ENCODE data around the gene DPM2. TPM values are rescaled to one million over a fixed set of nuclear protein-coding genes. Genes with fewer than 3 reads are reported as not detected.
A peak's percentile ranks its signal among the peaks of the same experiment; 100 is the strongest.

DPM2 gene
- total RNA-seq, 2 donors from 2014 or later, result 26.0 to 49.8 TPM

DNA sequence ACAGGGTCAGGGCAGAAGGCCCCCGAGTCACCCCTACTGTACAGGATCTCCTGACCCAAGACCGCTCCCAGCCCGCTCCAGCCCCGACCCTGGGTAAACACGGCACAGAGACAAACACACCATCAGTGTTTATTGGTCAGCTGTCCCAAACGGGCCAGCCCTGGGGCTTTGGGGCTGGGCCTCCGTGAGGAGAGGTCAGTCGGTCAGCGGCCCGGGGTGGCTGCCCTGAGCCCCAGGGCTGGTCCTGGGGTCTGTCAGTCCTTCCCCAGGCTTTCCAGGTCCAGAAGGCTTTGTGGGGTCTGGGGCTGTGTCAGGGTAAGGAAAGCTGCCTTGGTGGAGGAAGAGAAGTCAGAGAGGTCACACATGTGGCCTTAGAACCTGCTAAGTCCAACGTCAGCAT, 2.7 kb downstream of the DPM2 start:
- DNase-seq (ENCODE audit: low spot score in 2 of 2), result no peak

DNA sequence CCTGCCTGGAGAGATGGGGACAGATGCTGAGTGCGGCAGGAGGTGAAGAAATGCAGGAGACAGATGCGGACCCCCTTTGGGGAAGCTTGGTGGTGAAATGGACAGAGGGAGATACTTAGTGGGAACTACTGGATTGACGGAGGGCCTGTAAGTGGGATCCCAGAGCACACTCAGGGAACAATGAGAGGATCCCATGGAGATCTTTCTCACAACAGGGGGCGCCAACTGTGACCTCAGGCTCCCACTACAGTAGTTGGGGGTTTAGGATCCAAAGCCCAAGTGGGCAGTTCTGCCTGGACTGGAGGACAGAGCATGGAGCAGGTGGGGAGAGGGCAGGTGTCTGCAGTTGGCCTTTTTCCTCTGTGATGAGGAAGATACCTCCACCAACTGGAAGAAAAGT, 3.4 kb downstream of the DPM2 start:
- Mint-ChIP-seq H3K36me3 (peaks cover 7 to 19% of the 10 kb centered on the region in 2 donors), H3K9me3 (no peaks in the 10 kb centered on the region), H3K27ac (peak overlapping the region; percentile 23 to 94)
- no peak for ATAC-seq
- DNase-seq (ENCODE audit: low spot score in 2 of 2), result no peak

More for the DNA sequence above, 2.7 kb downstream of the DPM2 start:
- no peaks in the 10 kb centered on the region for H3K9me3 Mint-ChIP-seq
- no peak for ATAC-seq
- H3K27ac Mint-ChIP-seq, result peak overlapping the region in 1 of 2 donors; percentile 94
- H3K36me3 Mint-ChIP-seq, result peaks cover 7 to 19% of the 10 kb centered on the region in 2 donors

- Mint-ChIP-seq H3K9me3 (no peaks in the 10 kb centered on the region), H3K27ac (peak overlapping the region; percentile 28 to 74), H3K36me3 (peaks cover 6% of the 10 kb centered on the region in 2 donors)
- peak; percentile 18 to 42 for ATAC-seq
- no peak for DNase-seq (ENCODE audit: low spot score in 2 of 2)
Observed at GRCh38 chr9:127931092-127931881, 6.4 kb downstream of the DPM2 start.

GRCh38 chr9:127930231-127931091, 7.2 kb downstream of the DPM2 start, which contains the start of gene PIP5KL1:
Gene PIP5KL1 (minus strand): TSS chr9:127930777. CDS start chr9:127930752, 25 bp downstream.
- ATAC-seq (peak; percentile 72 to 74), DNase-seq (ENCODE audit: low spot score in 2 of 2) (peak; percentile 74 to 80)
- Mint-ChIP-seq H3K36me3 (no peaks in the 10 kb centered on the region), H3K9me3 (no peaks in the 10 kb centered on the region), H3K27ac (peak within 1 kb of the TSS; percentile 28 to 74)

GRCh38 chr9:127929625-127929979, 8.1 kb downstream of the DPM2 start:
- Mint-ChIP-seq H3K27ac (no peak overlapping the region), H3K36me3 (no peaks in the 10 kb centered on the region), H3K9me3 (no peaks in the 10 kb centered on the region)
- DNase-seq (ENCODE audit: low spot score in 2 of 2) (no peak), ATAC-seq (no peak)

GRCh38 chr9:127928676-127929624, 8.7 kb downstream of the DPM2 start:
- H3K36me3 Mint-ChIP-seq, result no peaks in the 10 kb centered on the region
- DNase-seq (ENCODE audit: low spot score in 2 of 2) (no peak), ATAC-seq (no peak)
- H3K27ac Mint-ChIP-seq, result no peak overlapping the region
- H3K9me3 Mint-ChIP-seq, result no peaks in the 10 kb centered on the region

GRCh38 chr9:127927988-127928675, 9.5 kb downstream of the DPM2 start:
- no peaks in the 10 kb centered on the region for H3K9me3 Mint-ChIP-seq
- ATAC-seq (no peak), DNase-seq (ENCODE audit: low spot score in 2 of 2) (no peak)
- no peak overlapping the region for H3K27ac Mint-ChIP-seq
- H3K36me3 Mint-ChIP-seq, result no peaks in the 10 kb centered on the region

GRCh38 chr9:127927201-127927987, 10.3 kb downstream of the DPM2 start:
- peak; percentile 17 to 59 for ATAC-seq
- H3K9me3 Mint-ChIP-seq, result no peaks in the 10 kb centered on the region

DNA sequence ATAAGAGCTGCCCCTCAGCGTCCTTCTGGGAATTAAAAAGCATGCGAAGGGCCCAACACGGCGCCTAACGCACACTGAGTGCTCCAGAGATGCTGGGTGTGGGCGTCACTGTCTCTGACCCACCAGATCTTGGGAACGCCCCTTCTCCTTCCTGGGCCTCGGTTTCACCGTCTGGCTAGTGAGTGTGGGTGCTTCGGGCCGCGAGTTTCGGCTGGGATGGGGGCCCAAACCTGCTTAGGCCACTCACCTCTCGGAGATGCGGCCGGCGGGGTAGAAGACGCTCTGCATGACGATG, 10.8 kb downstream of the DPM2 start:
- Mint-ChIP-seq H3K27ac (no peak overlapping the region), H3K9me3 (no peaks in the 10 kb centered on the region), H3K36me3 (no peaks in the 10 kb centered on the region)
- no peak for DNase-seq (ENCODE audit: low spot score in 2 of 2)
- peak; percentile 8 to 11 for ATAC-seq

More at GRCh38 chr9:127927201-127927987, 10.3 kb downstream of the DPM2 start:
- Mint-ChIP-seq H3K27ac (no peak overlapping the region), H3K36me3 (no peaks in the 10 kb centered on the region)
- peak in 1 of 2 donors; percentile 62 for DNase-seq (ENCODE audit: low spot score in 2 of 2)

DNA sequence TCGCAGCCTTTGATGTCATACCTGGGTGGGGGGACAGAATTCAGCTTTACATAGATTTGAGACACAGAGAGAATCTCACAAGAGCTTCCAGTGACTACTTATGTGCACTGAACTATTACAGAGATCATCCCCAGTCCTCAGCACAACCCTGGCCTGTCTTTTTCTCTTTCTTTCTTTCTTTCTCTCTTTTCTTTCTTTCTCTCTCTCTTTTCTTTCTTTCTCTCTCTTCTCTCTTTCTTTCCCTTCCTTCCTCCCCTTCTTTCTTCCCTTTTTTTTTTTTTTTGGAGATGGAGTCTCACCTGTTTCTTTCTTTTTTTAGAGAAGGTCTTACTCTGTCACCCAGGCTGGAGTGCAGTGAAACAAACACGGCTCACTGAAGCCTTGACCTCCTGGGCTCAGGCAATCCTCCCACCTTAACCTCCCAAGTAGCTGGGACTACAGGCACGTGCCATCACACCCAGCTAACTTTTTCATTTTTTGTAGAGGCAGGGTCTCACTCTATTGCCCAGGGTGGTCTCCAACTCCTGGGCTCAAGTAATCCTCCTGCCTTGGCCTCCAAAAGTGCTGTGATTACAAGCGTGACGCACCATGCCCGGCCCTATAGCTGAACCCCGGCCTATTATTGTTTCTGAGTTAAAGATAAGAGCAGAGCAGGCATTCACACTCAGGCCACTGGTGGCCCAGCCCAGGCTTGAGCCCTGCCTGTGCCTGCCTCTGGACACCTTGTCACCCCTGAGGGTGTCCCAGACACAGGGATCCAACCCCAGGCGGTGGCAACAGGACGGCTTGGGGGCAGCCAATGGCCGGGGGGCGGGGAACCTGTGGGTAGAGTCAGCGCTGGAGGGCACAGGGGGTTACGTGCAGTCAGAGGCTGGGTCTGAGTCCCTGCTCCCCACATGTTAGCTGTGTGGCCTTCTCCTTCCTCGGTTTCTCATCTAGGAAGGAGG, 11.4 kb downstream of the DPM2 start:
- peak overlapping the region in 1 of 2 donors; percentile 36 for H3K27ac Mint-ChIP-seq
- H3K9me3 Mint-ChIP-seq, result no peaks in the 10 kb centered on the region
- ATAC-seq (no peak), DNase-seq (ENCODE audit: low spot score in 2 of 2) (no peak)
- H3K36me3 Mint-ChIP-seq, result no peaks in the 10 kb centered on the region

GRCh38 chr9:127924736-127925444, 12.8 kb downstream of the DPM2 start:
- DNase-seq (ENCODE audit: low spot score in 2 of 2), result no peak
- Mint-ChIP-seq H3K36me3 (no peaks in the 10 kb centered on the region), H3K27ac (no peak overlapping the region), H3K9me3 (no peaks in the 10 kb centered on the region)
- no peak for ATAC-seq

GRCh38 chr9:127923771-127924170, 13.9 kb downstream of the DPM2 start:
- H3K36me3 Mint-ChIP-seq, result no peaks in the 10 kb centered on the region
- ATAC-seq, result no peak
- DNase-seq (ENCODE audit: low spot score in 2 of 2), result no peak
- no peak overlapping the region for H3K27ac Mint-ChIP-seq
- no peaks in the 10 kb centered on the region for H3K9me3 Mint-ChIP-seq

- ATAC-seq (no peak), DNase-seq (ENCODE audit: low spot score in 2 of 2) (no peak)
- Mint-ChIP-seq H3K36me3 (no peaks in the 10 kb centered on the region), H3K27ac (no peak overlapping the region), H3K9me3 (no peaks in the 10 kb centered on the region)
Observed at GRCh38 chr9:127923046-127923445, 14.6 kb downstream of the DPM2 start.

GRCh38 chr9:127921557-127922120, 16.0 kb downstream of the DPM2 start:
- Mint-ChIP-seq H3K27ac (peak overlapping the region in 1 of 2 donors; percentile 60), H3K9me3 (no peaks in the 10 kb centered on the region), H3K36me3 (no peaks in the 10 kb centered on the region)
- DNase-seq (ENCODE audit: low spot score in 2 of 2) (peak in 1 of 2 donors; percentile 89), ATAC-seq (peak; percentile 43 to 47)
